Erythroblast (primary cell): Measurements from ENCODE around the gene GMDS.

Experiments used
- GATA1 ChIP-seq: IDR thresholded peaks from 2 replicates; pipeline ENCODE4 v1.6.1; 2011; ENCODE audit warnings: low read depth, mild to moderate bottlenecking, control low read depth, low read length, moderate library complexity
- POLR2A ChIP-seq: IDR thresholded peaks from 2 replicates; pipeline ENCODE4 v1.6.1; 2011; ENCODE audit warnings: mild to moderate bottlenecking, low read length

DNA sequence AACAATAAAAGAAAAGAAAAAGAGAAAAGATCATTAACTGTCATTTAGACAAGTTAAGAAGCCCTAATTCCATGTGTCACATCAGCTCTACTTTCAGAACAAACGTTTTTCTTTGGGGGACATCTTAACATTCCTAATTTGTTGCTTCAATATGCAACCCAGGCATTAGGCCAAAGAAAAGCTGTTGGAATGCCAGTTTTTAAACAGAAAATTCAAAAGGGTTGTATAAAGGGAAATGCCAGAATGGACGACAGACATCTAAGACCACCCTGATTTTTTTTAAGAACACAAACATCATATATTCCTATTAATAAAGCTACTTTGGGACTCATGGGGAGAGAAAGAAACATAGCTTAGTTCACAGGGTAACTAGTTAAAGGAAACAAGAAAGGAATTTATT is 315.0 kb downstream of the GMDS start:
- TF ChIP-seq POLR2A (no peak), GATA1 (no peak)
